Sigmoid colon (tissue), 4 donors: Measurements from ENCODE around the gene FIBCD1.

Source experiments
- EP300 ChIP-seq, 4 donors: sonication (generic); formaldehyde crosslinking; IDR thresholded peaks; one replicate each; pipeline ENCODE4 v1.6.1; 2017; ENCODE audit warnings: antibody characterized with exemption in 4 of 4
- TF ChIP-seq, protein P1 (sequence below), 4 experiments: fragments of 450-650 bp in 3 of 4; fragments of 200-600 bp in 1 of 4; IDR thresholded peaks; one replicate each; pipeline ENCODE4 v1.5.1; 2016 to 2019; ENCODE audit warnings: antibody characterized with exemption in 4 of 4, mild to moderate bottlenecking in 3 of 4, moderate library complexity in 2 of 4

DNA sequence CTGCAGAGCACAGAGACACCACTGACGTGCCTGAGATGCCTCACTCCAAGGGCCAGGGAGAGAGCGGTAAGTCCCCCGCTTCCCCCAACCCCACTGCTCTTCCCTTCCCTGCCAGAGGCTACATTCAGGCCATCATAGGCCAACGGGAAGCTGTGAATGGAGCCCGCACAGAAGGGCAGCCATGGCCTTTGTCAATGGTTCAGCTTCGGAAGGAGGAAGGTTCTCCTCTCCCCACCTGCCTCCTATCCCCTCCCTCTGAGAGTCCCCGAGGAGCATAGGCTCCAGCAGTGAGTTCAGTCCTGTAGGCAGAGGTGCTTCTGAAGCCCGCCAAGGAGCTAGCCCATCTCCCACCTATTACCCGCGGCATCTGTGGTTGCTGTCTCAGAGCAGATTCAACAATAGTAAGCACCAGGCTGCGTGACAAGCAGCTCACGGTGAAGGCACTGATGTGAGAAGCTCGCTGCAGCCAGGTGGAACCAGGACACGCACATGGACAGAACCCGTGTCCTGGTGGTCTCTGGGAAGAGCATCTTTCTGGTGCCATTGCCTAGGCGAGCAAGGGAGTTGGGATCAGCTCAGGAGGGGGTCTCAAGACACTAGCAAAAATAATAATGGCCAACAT lies 58.3 kb downstream of the FIBCD1 start:
- TF ChIP-seq, protein P1, sequence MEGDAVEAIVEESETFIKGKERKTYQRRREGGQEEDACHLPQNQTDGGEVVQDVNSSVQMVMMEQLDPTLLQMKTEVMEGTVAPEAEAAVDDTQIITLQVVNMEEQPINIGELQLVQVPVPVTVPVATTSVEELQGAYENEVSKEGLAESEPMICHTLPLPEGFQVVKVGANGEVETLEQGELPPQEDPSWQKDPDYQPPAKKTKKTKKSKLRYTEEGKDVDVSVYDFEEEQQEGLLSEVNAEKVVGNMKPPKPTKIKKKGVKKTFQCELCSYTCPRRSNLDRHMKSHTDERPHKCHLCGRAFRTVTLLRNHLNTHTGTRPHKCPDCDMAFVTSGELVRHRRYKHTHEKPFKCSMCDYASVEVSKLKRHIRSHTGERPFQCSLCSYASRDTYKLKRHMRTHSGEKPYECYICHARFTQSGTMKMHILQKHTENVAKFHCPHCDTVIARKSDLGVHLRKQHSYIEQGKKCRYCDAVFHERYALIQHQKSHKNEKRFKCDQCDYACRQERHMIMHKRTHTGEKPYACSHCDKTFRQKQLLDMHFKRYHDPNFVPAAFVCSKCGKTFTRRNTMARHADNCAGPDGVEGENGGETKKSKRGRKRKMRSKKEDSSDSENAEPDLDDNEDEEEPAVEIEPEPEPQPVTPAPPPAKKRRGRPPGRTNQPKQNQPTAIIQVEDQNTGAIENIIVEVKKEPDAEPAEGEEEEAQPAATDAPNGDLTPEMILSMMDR (IDR thresholded peaks at IDR 0.05), result no peak
- TF ChIP-seq EP300 (IDR thresholded peaks at IDR 0.05), result no peak
